ENCODE results near the gene IRF9. TPM values are rescaled to one million over a fixed set of nuclear protein-coding genes. Genes with fewer than 3 reads are reported as not detected.

IRF9 gene
- total RNA-seq, 1 experiment from 2014 or later = 27.6 TPM

GRCh38 chr14:24189460-24189859 is 28.4 kb downstream of the IRF9 start:
- Mint-ChIP-seq H3K4me1 (peaks cover 17 to 20% of the 10 kb centered on the region in 2 experiments), H3K4me3 (peak overlapping the region; percentile 94 to 95; a peak in 3 of 5 replicates)
- H4K8ac ChIP-seq (replicated peaks; ENCODE audit: insufficient read length, low read depth, low read length) = no peak overlapping the region

More at GRCh38 chr14:24189460-24189859, 28.4 kb downstream of the IRF9 start:
- Histone ChIP-seq H3K56ac (ENCODE audit: insufficient read length, low read depth, low read length) (no peak overlapping the region), H2BK15ac (ENCODE audit: low read depth, low read length) (no peak overlapping the region), H3K14ac (ENCODE audit: insufficient read depth, low read length) (no peak overlapping the region), H3K9ac (ENCODE audit: extremely low read depth, insufficient read length, low read length) (no peak overlapping the region), H3T11ph (ENCODE audit: low read length) (no peak overlapping the region), H3K4me2 (ENCODE audit: insufficient read depth, insufficient read length, low read length) (no peak overlapping the region), H2AK5ac (ENCODE audit: insufficient read length, low read length) (no peak overlapping the region), H4K5ac (ENCODE audit: insufficient read length, low read depth, low read length) (no peak overlapping the region), H3K9me3 (ENCODE audit: control insufficient read depth, low read depth, low read length) (no peaks in the 10 kb centered on the region), H3K4me1 (ENCODE audit: insufficient read depth, low read length) (no peaks in the 10 kb centered on the region; the same call in 1 of the 2 replicates), H4K20me1 (ENCODE audit: control insufficient read depth, insufficient read depth, insufficient read length) (no peaks in the 10 kb centered on the region), H2BK12ac (ENCODE audit: insufficient read length, low read depth, low read length) (no peak overlapping the region), H3K27me3 (ENCODE audit: insufficient read depth, low read length) (no peaks in the 10 kb centered on the region), H4K91ac (ENCODE audit: insufficient read length, low read depth, low read length) (no peak overlapping the region), H2BK120ac (ENCODE audit: low read depth, low read length, poor library complexity, severe bottlenecking) (no peak overlapping the region), H3K4ac (ENCODE audit: low read depth, low read length) (no peak overlapping the region), H3K79me1 (ENCODE audit: insufficient read depth, low read depth, low read length, poor library complexity, severe bottlenecking) (peaks cover 4% of the 10 kb centered on the region), H3K27ac (ENCODE audit: insufficient read length, low read depth, low read length) (no peak overlapping the region), H2AFZ (ENCODE audit: low read length) (no peak overlapping the region), H2BK20ac (ENCODE audit: low read depth, low read length, poor library complexity, severe bottlenecking) (no peak overlapping the region), H2BK5ac (ENCODE audit: insufficient read length, low read length) (no peak overlapping the region), H3K23ac (ENCODE audit: insufficient read length, low read depth, low read length) (no peak overlapping the region), H3K79me2 (ENCODE audit: insufficient read depth, low read length) (no peaks in the 10 kb centered on the region), H3K23me2 (ENCODE audit: insufficient read length, low read depth, low read length, poor library complexity, severe bottlenecking) (no peaks in the 10 kb centered on the region), H3K18ac (ENCODE audit: insufficient read length, low read depth, low read length) (no peak overlapping the region)
- Mint-ChIP-seq H3K9me3 (no peaks in the 10 kb centered on the region), H3K36me3 (ENCODE audit: insufficient read depth in 1 of 3, low read depth in 3 of 3) (peaks cover 23 to 72% (median 60%) of the 10 kb centered on the region in 3 experiments), H3K27me3 (ENCODE audit: low read depth) (no peaks in the 10 kb centered on the region), H3K27ac (peak overlapping the region in 2 of 3 experiments; percentile 37 to 63; a peak in 4 of 7 replicates)
- TF ChIP-seq, protein P1, sequence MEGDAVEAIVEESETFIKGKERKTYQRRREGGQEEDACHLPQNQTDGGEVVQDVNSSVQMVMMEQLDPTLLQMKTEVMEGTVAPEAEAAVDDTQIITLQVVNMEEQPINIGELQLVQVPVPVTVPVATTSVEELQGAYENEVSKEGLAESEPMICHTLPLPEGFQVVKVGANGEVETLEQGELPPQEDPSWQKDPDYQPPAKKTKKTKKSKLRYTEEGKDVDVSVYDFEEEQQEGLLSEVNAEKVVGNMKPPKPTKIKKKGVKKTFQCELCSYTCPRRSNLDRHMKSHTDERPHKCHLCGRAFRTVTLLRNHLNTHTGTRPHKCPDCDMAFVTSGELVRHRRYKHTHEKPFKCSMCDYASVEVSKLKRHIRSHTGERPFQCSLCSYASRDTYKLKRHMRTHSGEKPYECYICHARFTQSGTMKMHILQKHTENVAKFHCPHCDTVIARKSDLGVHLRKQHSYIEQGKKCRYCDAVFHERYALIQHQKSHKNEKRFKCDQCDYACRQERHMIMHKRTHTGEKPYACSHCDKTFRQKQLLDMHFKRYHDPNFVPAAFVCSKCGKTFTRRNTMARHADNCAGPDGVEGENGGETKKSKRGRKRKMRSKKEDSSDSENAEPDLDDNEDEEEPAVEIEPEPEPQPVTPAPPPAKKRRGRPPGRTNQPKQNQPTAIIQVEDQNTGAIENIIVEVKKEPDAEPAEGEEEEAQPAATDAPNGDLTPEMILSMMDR (conservative IDR thresholded peaks at IDR 0.05) = no peak
- no CpG with 5 or more reads among the region's 9 CpGs for WGBS (ENCODE audit: extremely low coverage, insufficient read length, low lambda C conversion rate)
- no peak for DNase-seq

Data from H9 (cell line).